Measurements from ENCODE around the gene ST6GALNAC1.
"Not testable (repeated sequence)": the region's sequence is repeated elsewhere in the genome, so short reads cannot be mapped to it uniquely, and the experiment has no call there.

The ST6GALNAC1 gene

GRCh38 chr17:76623271-76624146 is 20.0 kb downstream of the ST6GALNAC1 start:
- no peak for DNase-seq (ENCODE audit: low read depth)
- no peak overlapping the region for H3K4me3 ChIP-seq (ENCODE audit: low read depth, low read length)

- H3K4me3 ChIP-seq (ENCODE audit: low read depth, low read length): no peak overlapping the region
- no peak for DNase-seq (ENCODE audit: low read depth)
These were observed 25.7 kb downstream of the ST6GALNAC1 start for GRCh38 chr17:76617838-76618237.

GRCh38 chr17:76614912-76615617 is 28.5 kb downstream of the ST6GALNAC1 start:
- no peak for DNase-seq (ENCODE audit: low read depth)
- H3K4me3 ChIP-seq (ENCODE audit: low read depth, low read length): no peak overlapping the region

DNA sequence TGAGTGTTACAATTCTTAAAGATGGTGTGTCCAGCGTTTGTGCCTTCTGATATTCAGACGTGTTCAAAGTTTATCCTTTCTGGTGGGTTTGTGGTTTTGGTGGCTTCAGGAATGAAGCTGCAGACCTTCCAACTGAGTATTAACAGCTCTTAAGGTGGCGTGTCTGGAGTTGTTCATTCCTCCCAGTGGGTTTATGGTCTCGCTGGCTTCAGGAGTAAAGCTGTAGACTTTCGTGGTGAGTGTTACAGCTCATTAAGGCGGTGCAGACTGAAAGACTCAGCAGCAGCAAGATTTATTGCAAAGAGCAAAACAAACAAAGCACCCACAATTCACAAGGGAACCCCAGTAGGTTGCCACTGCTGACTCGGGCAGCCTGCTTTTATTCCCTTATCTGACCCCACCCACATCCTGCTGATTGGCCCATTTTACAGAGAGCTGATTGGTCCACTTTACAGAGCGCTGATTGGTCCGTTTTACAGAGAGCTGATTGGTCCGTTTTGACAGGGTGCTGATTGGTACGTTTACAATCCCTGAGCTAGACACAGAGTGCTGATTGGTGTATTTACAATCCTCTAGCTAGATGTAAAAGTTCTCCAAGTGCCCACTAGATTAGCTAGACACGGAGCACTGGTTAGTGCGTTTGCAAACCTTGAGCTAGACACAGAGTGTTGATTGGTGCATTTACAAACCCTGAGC is 29.3 kb downstream of the ST6GALNAC1 start:
- H3K4me3 ChIP-seq (ENCODE audit: low read depth, low read length); DNase-seq (ENCODE audit: low read depth): not testable (repeated sequence)

- DNase-seq (ENCODE audit: low read depth): no peak
- H3K4me3 ChIP-seq (ENCODE audit: low read depth, low read length): no peak overlapping the region
These were observed 30.3 kb downstream of the ST6GALNAC1 start for GRCh38 chr17:76612977-76613851.

GRCh38 chr17:76612465-76612864 is 31.1 kb downstream of the ST6GALNAC1 start:
- no peak overlapping the region for H3K4me3 ChIP-seq (ENCODE audit: low read depth, low read length)
- no peak for DNase-seq (ENCODE audit: low read depth)

- no peak for DNase-seq (ENCODE audit: low read depth)
- H3K4me3 ChIP-seq (ENCODE audit: low read depth, low read length): no peak overlapping the region
These were observed 31.8 kb downstream of the ST6GALNAC1 start for GRCh38 chr17:76611758-76612157.

DNA sequence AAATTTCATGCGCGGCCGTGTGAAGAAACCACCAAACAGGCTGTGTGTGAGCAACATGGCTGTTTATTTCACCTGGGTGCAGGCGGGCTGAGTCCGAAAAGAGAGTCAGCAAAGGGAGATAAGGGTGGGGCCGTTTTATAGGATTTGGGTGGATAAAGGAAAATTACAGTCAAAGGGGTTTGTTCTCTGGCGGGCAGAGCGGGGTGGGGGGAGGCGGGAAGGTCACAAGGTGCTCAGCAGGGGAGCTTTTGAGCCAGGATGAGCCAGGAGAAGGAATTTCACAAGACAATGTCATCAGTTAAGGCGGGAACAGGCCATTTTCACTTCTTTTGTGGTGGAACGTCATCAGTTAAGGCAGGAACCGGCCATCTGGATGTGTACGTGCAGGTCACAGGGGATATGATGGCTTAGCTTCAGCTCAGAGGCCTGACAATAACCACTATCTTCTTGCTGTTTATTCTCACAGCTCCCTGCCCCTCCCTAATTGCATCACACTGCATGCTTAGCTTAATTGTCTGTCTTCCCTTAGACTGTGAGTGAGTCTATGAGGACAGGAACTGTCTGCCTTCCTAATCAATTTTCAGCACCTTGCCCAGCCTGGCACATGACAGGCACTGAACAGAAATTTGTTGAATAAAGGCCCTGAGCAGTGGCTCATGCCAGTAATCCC is 32.3 kb downstream of the ST6GALNAC1 start:
- H3K4me3 ChIP-seq (ENCODE audit: low read depth, low read length); DNase-seq (ENCODE audit: low read depth): not testable (repeated sequence)

- not testable (repeated sequence) for DNase-seq (ENCODE audit: low read depth); H3K4me3 ChIP-seq (ENCODE audit: low read depth, low read length)
These were observed 36.9 kb downstream of the ST6GALNAC1 start for GRCh38 chr17:76606685-76607084.

DNA sequence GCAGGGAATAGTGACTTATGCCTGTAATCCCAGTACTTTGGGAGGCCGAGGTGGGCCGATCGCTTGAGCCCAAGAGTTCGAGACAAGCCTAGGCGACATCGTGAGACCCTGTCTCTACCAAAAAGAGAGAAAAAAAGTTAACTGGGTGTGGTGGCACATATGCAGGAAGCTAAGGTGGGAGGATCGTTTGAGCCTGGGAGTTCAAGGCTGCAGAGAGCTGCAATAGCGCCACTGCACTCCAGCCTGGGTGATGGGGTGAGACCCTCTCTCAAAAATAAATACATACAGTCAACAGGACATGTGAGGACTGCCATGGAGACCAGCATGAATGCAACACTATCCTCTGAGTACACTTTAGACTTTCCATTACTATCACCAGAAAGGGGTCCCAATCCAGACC is 42.5 kb downstream of the ST6GALNAC1 start:
- DNase-seq (ENCODE audit: low read depth): no peak
- no peak overlapping the region for H3K4me3 ChIP-seq (ENCODE audit: low read depth, low read length)

GRCh38 chr17:76599694-76600460 is 43.7 kb downstream of the ST6GALNAC1 start:
- no peak for DNase-seq (ENCODE audit: low read depth)
- no peak overlapping the region for H3K4me3 ChIP-seq (ENCODE audit: low read depth, low read length)

DNA sequence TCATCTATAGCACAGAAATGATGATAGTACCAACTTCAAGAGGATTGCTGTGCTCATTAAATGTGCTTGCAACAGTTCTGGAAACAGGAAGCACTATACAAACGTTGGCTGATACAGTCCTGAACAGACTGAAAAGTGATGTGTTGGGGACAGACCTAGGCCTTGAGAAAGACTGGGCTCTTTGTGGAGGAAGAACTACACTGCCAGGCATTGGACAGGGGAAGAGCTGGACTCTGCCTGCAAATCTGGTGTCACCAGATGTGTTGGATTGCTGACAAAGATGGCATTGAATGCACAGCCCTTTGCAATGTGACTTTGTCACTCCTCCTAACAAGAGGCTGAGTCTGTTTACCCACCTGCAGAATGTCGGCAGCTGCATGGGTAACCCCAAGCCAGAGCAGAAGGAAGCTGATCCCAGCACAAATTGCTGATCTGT is 45.5 kb downstream of the ST6GALNAC1 start:
- no peak for DNase-seq (ENCODE audit: low read depth)
- no peak overlapping the region for H3K4me3 ChIP-seq (ENCODE audit: low read depth, low read length)

- no peak for DNase-seq (ENCODE audit: low read depth)
- no peak overlapping the region for H3K4me3 ChIP-seq (ENCODE audit: low read depth, low read length)
These were observed 46.2 kb downstream of the ST6GALNAC1 start for GRCh38 chr17:76597156-76598003.

DNA sequence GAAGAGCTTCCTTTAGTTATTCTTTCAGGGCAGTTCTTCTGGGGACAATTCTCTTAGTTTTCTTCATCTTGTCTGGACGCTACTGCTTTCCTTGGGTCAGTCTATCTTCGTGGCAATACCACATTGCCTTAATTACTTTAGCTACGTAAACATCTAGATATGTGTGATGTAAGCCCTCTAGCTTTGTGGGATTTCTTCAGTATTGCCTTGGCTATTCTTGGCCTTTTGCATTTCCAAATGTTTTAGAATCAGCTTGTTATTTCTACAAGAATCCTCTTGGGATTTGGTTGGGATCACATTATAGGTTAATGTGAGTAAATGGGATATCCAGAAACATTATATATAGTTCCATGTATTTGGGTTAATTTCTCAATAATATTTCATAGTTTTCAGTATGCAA is 48.9 kb downstream of the ST6GALNAC1 start:
- peak; percentile 35 for DNase-seq (ENCODE audit: low read depth)
- no peak overlapping the region for H3K4me3 ChIP-seq (ENCODE audit: low read depth, low read length)

DNA sequence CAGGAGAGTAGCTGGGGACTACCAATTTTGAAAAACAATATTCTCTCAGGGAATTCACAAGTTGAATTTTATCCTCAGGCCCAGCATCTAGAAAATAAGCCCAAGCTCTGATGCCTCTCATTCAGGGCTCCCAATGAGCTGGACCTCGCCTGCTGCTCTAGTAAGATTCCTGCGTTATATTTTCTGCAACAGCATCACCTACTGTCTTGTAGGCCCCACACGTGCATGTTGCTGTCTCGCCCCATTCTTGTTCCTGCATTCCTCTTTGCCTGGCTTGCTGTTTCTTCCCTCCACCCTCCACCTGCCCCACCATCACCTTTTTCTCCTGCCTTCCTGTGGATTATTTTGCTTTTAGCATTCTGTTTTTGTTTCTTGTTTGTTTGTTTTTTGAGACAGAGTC is 49.6 kb downstream of the ST6GALNAC1 start:
- no peak overlapping the region for H3K4me3 ChIP-seq (ENCODE audit: low read depth, low read length)
- no peak for DNase-seq (ENCODE audit: low read depth)

- no peak overlapping the region for H3K4me3 ChIP-seq (ENCODE audit: low read depth, low read length)
- no peak for DNase-seq (ENCODE audit: low read depth)
These were observed 50.2 kb downstream of the ST6GALNAC1 start for GRCh38 chr17:76593384-76593826.

DNA sequence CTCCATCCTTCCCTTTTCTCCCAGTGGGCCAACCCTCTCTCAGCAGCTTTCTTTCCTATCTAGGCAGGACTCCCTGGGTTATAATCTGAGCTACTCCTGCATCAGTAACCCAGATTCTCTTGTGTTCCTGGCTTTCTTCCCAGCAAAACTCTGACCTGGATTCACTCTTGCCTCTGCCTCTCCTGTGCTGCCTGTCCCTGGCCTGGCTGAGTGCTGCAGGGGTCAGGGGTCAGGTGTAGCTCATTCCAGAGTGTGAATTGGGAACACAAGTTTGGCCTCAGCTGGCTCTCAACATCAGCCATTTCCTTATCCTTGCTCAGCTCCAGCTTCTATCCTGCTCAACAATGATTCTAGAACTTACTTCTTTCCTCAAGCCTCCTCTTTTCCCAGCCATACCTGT is 55.4 kb downstream of the ST6GALNAC1 start:
- H3K4me3 ChIP-seq (ENCODE audit: low read depth, low read length): no peak overlapping the region
- DNase-seq (ENCODE audit: low read depth): no peak

Data from skeletal muscle cell (primary cell).